VCaP (cell line): ENCODE results near the gene LIPG.
"Not testable (repeated sequence)": the region's sequence is repeated elsewhere in the genome, so short reads cannot be mapped to it uniquely, and the experiment has no call there.

Experiments used
- H3K27ac ChIP-seq: fragments of 450-650 bp; 2 replicates; pipeline ENCODE4 v1.5.1; 2017
- TF ChIP-seq, protein P1 (sequence below): fragments of 450-650 bp; conservative IDR thresholded peaks from 2 replicates; pipeline ENCODE4 v1.5.1; 2017; ENCODE audit warnings: mild to moderate bottlenecking, moderate library complexity

The LIPG gene

DNA sequence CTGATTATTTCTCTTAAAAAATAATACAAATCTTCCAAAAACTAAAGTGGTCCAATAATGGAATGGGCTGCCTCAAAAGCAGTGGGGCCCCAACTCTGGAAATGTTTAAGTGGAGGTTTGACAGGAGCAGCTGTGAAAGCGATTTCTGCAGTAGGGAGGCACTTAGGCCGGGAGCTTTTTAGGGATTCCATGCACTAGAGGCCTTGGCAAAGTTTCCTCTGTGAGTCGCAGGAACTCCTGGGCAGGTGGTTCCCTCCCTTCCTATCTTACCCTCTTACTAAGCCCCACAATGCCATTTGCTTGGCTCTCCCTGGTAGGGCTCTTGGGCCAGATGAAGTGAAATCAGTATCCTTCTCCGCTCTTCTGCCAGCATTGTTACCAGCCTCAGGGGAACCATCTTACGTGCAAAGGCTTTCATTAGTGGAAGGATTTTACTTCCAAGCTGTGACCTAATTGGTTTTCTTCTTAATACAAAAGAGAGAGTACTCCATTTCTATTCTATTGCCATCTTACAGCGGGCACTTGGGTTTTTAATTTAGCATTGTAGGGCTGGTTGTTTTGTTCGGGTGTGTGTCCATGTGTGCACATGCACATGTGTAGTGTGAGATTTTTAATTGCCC, 40.5 kb upstream of the LIPG start:
- TF ChIP-seq, protein P1, sequence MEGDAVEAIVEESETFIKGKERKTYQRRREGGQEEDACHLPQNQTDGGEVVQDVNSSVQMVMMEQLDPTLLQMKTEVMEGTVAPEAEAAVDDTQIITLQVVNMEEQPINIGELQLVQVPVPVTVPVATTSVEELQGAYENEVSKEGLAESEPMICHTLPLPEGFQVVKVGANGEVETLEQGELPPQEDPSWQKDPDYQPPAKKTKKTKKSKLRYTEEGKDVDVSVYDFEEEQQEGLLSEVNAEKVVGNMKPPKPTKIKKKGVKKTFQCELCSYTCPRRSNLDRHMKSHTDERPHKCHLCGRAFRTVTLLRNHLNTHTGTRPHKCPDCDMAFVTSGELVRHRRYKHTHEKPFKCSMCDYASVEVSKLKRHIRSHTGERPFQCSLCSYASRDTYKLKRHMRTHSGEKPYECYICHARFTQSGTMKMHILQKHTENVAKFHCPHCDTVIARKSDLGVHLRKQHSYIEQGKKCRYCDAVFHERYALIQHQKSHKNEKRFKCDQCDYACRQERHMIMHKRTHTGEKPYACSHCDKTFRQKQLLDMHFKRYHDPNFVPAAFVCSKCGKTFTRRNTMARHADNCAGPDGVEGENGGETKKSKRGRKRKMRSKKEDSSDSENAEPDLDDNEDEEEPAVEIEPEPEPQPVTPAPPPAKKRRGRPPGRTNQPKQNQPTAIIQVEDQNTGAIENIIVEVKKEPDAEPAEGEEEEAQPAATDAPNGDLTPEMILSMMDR, result no peak

DNA sequence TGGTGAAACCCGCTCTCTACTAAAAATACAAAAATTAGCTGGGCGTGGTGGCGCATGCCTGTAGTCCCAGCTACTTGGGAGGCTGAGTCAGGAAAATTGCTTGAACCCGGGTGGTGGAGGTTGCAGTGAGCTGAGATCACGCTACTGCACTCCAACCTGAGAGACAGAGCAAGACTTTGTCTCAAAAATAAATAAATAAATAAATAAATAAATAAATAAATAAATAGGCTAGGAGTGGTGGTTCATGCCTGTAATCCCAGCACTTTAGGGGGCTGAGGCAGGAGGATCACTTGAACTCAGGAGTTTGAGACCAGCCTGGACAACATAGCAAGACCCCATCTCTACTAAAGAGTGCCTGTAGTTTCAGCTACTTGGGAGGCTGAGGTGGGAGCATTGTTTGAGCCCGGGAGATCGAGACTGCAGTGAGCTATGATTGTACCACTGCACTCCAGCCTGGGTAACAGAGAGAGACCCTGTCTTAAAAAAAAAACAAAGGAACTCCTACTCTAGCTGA, 38.2 kb upstream of the LIPG start:
- not testable (repeated sequence) for H3K27ac ChIP-seq

More for the DNA sequence above, 40.5 kb upstream of the LIPG start:
- no peak overlapping the region for H3K27ac ChIP-seq

DNA sequence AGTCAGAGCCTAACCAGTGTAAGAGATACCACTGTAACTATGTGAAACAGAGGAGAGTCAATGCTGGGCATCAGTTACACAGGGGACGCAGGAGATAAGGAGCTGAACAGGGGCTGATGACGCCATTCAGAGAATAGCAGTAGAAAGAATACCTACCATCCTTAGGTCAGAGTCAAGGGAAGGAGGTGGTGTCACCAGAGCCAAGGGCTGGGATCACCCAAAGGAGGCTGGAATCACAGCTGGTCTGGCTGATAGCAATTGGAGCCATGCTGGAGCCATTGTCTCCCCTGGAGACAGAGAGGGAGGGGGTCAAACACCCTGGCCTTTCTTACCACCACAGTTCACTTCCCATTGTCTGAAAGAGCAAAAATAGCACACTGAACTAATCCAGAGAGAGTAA, 37.5 kb upstream of the LIPG start:
- H3K27ac ChIP-seq, result no peak overlapping the region
- TF ChIP-seq, protein P1, result no peak

DNA sequence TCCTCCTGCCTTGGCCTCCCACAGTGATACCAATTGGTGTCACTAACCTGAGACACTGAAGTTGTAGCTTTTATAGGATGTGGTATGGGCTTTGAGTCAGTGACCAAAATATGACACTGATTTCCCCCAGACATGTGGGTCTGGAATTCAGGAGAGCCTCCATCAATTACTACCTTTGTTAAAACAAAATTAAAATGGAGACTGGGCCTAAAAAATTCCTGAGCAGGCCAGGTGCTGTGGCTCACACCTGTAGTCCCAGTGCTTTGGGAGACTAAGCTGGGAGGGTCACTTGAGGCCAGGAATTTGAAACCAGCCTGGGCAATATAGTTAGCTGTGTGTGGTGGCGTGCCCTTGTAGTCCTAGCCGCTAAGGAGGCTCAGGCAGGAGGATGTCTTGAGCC, 36.9 kb upstream of the LIPG start:
- no peak overlapping the region for H3K27ac ChIP-seq
- TF ChIP-seq, protein P1, result no peak

DNA sequence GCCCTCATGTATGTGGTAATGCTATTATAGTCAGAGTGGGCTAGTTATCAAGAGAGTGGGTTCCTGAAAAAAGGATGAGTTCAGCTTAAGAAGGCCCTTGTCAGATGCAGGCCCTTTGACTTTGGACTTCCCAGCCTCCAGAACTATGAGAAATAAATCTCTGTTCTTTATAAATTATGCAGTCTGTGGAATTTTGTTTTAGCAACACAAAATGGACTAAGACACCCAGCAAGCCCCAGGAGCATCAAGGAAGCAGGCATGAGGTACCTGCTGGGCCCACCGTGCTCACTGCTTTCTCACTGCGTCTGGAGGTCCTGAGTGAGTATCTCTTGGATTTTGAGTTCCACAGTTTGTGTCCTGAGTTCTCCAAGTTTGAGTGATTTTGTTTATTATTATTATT, 35.9 kb upstream of the LIPG start:
- H3K27ac ChIP-seq, result no peak overlapping the region
- TF ChIP-seq, protein P1, result no peak

DNA sequence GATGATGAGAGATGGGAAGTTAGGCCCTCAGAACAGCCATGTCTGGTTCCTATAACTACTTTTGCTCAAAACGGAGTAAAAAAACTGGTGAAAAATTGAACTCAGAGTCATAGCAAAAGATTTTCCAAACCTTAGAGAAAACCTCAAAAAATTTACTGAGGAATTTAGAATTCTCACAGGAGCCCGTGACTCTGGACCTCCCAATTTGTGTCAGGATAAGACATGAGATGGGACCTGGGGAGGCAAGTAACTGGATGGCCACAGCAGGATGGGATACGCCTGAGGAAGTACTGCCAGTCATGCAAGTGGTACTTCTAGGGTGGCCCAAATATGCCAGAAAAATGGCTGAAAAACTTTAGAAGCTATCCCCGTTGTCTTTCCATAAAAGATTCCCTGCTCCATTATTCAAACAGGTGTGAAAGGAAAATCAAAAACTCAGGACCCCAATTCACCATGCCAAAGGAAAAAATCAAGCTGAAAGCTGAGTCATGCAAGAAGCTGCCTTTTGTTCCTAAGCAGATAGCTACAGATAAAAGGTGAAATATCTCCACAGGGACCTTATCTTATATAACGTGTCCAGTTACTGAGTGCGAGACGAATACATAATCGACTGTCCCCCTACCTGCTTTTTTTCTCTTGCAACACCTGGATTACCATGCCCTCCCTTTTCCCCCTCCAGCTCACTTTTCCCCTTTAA, 34.1 kb upstream of the LIPG start:
- TF ChIP-seq, protein P1, result no peak
- H3K27ac ChIP-seq, result no peak overlapping the region

DNA sequence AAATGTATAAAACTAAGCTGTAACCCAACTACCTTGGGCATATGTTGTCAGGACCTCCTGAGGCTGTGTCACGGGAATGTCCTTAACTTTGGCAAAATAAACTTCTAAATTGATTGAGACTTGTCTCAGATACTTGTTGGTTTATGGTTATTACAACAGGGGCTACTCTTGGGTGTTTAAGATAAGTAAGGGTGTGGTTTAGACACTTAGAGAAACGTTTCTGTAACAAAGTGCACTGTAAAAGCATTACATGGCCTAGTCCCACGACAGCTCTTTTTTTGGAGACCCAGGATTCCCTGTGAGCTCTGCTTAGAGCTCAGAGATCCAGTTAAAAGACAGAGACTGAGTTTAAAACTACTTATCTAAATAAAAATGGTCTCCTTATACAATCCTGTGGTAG, 32.3 kb upstream of the LIPG start:
- TF ChIP-seq, protein P1, result no peak
- H3K27ac ChIP-seq, result no peak overlapping the region

DNA sequence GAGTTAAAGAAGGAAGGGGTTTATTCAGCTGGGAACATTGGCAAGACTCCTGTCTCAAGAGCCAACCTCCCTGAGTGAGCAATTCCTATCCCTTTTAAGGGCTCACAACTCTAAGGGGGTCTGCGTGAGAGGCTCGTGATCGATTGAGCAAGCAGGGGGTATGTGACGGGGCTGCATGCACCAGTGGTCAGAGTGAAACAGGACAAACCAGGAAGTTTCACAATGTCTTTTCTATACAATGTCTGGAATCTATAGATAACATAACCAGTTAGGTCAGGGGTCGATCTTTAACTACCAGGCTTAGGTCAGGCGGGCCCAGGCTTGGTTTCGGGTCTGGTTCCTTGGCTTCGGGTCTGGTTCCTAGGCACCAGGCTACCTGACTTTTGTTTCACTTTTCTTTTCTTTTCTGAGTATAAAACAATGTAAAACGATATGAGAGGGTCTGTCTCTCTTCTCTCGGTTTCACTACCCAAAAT, 30.1 kb upstream of the LIPG start:
- no peak overlapping the region for H3K27ac ChIP-seq
- TF ChIP-seq, protein P1, result no peak
